Measurements from ENCODE around the gene GIPC2. TPM values are rescaled to one million over a fixed set of nuclear protein-coding genes. Genes with fewer than 3 reads are reported as not detected.

GIPC2 gene
- total RNA-seq, 1 experiment from 2014 or later: 0.07 TPM

DNA sequence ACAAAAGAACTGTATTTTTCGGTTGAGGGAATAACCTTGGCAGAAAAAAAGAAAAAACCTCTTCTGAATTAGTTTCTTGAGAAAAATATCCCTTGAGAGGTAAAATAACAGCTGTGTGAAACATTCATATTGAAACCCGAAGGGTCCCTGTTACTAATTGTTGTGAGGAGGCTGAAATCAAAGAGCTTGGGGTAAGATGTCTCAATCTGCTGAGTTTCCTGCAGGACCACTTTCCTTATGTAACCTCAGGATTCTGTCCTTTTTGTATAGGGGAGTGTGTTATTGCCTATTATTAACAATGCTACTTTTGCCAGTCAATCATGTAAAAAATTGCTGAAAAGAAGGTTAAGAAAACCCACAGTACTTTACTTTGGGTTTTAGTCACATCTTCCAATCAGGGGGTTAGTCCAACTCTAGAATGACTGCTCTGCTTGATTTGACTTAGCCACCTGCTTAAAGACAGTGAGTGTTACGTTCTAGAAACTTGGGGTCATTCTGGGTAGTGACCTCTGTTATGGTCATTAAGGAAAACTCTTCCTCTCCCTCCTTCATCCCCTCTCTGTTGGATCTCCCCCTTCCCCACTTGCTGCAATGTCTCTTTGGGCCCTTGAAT, 138.8 kb downstream of the GIPC2 start:
- Histone ChIP-seq H3K4me3 (replicated peaks in 1 of 2; ENCODE audit: low read depth in 1 of 2, low read length in 2 of 2) (no peak overlapping the region), H3K36me3 (ENCODE audit: control insufficient read depth in 1 of 2, insufficient read depth in 2 of 2, low read length in 2 of 2) (no peaks in the 10 kb centered on the region), H2AFZ (ENCODE audit: low read depth, low read length, poor library complexity, severe bottlenecking) (no peak overlapping the region), H3K27ac (ENCODE audit: low read depth, low read length) (no peak overlapping the region), H3K9ac (ENCODE audit: low read length) (no peak overlapping the region), H3K9me3 (ENCODE audit: control insufficient read depth in 1 of 2, insufficient read depth in 1 of 2, low read depth in 1 of 2, low read length in 2 of 2) (no peaks in the 10 kb centered on the region), H3K4me1 (ENCODE audit: control insufficient read depth in 1 of 2, insufficient read depth in 2 of 2, low read length in 2 of 2) (no peaks in the 10 kb centered on the region), H3K27me3 (ENCODE audit: insufficient read depth, low read length) (no peaks in the 10 kb centered on the region), H4K20me1 (ENCODE audit: insufficient read depth) (no peaks in the 10 kb centered on the region), H3K4me2 (ENCODE audit: low read length) (no peak overlapping the region), H3K79me2 (ENCODE audit: insufficient read depth, low read length) (no peaks in the 10 kb centered on the region), H3K9me2 (ENCODE audit: insufficient read depth) (no peaks in the 10 kb centered on the region)
- intact Hi-C loops (cut with micrococcal nuclease): no loop called here
- DNase-seq (ENCODE audit: low read depth, low spot score): no peak
- BruUV-seq (replicated peaks): no TSS peak
- ATAC-seq: no peak
- ChIA-PET POLR2A (no interaction called here), CTCF (no interaction called here), RAD21 (ENCODE audit: low non-redundant PET in 1 of 2, low total read pairs in 2 of 2, uncharacterized antibody in 2 of 2, unreplicated experiment in 2 of 2) (no interaction called here)
- no peak for TF ChIP-seq ELF1 (IDR thresholded peaks at IDR 0.05; ENCODE audit: borderline replicate concordance, low read depth)
- TF ChIP-seq, protein P1, sequence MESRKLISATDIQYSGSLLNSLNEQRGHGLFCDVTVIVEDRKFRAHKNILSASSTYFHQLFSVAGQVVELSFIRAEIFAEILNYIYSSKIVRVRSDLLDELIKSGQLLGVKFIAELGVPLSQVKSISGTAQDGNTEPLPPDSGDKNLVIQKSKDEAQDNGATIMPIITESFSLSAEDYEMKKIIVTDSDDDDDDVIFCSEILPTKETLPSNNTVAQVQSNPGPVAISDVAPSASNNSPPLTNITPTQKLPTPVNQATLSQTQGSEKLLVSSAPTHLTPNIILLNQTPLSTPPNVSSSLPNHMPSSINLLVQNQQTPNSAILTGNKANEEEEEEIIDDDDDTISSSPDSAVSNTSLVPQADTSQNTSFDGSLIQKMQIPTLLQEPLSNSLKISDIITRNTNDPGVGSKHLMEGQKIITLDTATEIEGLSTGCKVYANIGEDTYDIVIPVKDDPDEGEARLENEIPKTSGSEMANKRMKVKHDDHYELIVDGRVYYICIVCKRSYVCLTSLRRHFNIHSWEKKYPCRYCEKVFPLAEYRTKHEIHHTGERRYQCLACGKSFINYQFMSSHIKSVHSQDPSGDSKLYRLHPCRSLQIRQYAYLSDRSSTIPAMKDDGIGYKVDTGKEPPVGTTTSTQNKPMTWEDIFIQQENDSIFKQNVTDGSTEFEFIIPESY (IDR thresholded peaks at IDR 0.05; ENCODE audit: extremely low read depth, insufficient replicate concordance, low read length): no peak
- TF ChIP-seq POLR2A (IDR thresholded peaks at IDR 0.05; ENCODE audit: borderline replicate concordance, extremely low read depth, insufficient read depth, insufficient read length): no peak

Other genes with a start within 250 kb of the GIPC2 start
- gene NEXN, start 157.3 kb upstream of the GIPC2 start, total RNA-seq (2021; ENCODE audit: unreplicated experiment): 0.15 TPM
- gene FUBP1, start 66.9 kb upstream of the GIPC2 start, total RNA-seq (2021; ENCODE audit: unreplicated experiment): 125 TPM
- gene DNAJB4, start 41.0 kb upstream of the GIPC2 start, total RNA-seq (2021; ENCODE audit: unreplicated experiment): 26.0 TPM

All from HCT116 (cell line).